GM21381 (cell line): ENCODE data around the gene UQCC2.

Source experiments
- ATAC-seq: cut with Tn5 transposase; IDR thresholded peaks from one replicate; pipeline ENCODE4 v1.9.1; 2021; ENCODE audit warnings: mild to moderate bottlenecking, moderate library complexity; ENCODE audit not compliant: unreplicated experiment

UQCC2 gene

GRCh38 chr6:33744001-33744848 lies 32.7 kb upstream of the UQCC2 start:
- ATAC-seq, result no peak

GRCh38 chr6:33742837-33743236 lies 31.3 kb upstream of the UQCC2 start:
- no peak for ATAC-seq

- ATAC-seq, result no peak
Measured at GRCh38 chr6:33742092-33742491, 30.6 kb upstream of the UQCC2 start.

- ATAC-seq, result no peak
Measured at GRCh38 chr6:33740794-33741193, 29.3 kb upstream of the UQCC2 start.

GRCh38 chr6:33740204-33740608 lies 28.7 kb upstream of the UQCC2 start:
- no peak for ATAC-seq

- ATAC-seq, result no peak
Measured at GRCh38 chr6:33739571-33739970, 28.1 kb upstream of the UQCC2 start.

- no peak for ATAC-seq
Measured at GRCh38 chr6:33738879-33739278, 27.4 kb upstream of the UQCC2 start.

- ATAC-seq, result no peak
Measured at GRCh38 chr6:33738153-33738552, 26.7 kb upstream of the UQCC2 start.

GRCh38 chr6:33737267-33738026 lies 25.9 kb upstream of the UQCC2 start:
- ATAC-seq, result no peak

- ATAC-seq, result no peak
Measured at GRCh38 chr6:33735216-33735615, 23.7 kb upstream of the UQCC2 start.

GRCh38 chr6:33733709-33734007 lies 22.2 kb upstream of the UQCC2 start:
- no peak for ATAC-seq

- no peak for ATAC-seq
Measured at GRCh38 chr6:33732817-33733708, 21.6 kb upstream of the UQCC2 start.

GRCh38 chr6:33732385-33732784 lies 20.9 kb upstream of the UQCC2 start:
- no peak for ATAC-seq

GRCh38 chr6:33731751-33732282 lies 20.3 kb upstream of the UQCC2 start:
- no peak for ATAC-seq

- no peak for ATAC-seq
Measured at GRCh38 chr6:33731035-33731434, 19.5 kb upstream of the UQCC2 start.

GRCh38 chr6:33730611-33731010 lies 19.1 kb upstream of the UQCC2 start:
- no peak for ATAC-seq

- ATAC-seq, result no peak
Measured at GRCh38 chr6:33729059-33729458, 17.6 kb upstream of the UQCC2 start.

GRCh38 chr6:33728438-33728837 lies 16.9 kb upstream of the UQCC2 start:
- no peak for ATAC-seq

- ATAC-seq, result no peak
Measured at GRCh38 chr6:33727932-33728331, 16.4 kb upstream of the UQCC2 start.

- no peak for ATAC-seq
Measured at GRCh38 chr6:33727126-33727525, 15.6 kb upstream of the UQCC2 start.

GRCh38 chr6:33726696-33727095 lies 15.2 kb upstream of the UQCC2 start:
- no peak for ATAC-seq
